Trophoblast cell (in vitro differentiated cells and primary cell): ENCODE measurements around the gene ABCA5.

Source experiments
- DNase-seq, 2 donors: peaks; one replicate each; pipeline ENCODE4 v3.0.0-alpha.2; 2016
- H2AFZ ChIP-seq: 2 replicates; pipeline ENCODE4 v1.6.1; 2013; ENCODE audit warnings: low read length, moderate library complexity, mild to moderate bottlenecking; ENCODE audit not compliant: insufficient read depth, poor library complexity
- H2AK5ac ChIP-seq: 2 replicates; pipeline ENCODE4 v1.6.1; 2013; ENCODE audit warnings: mild to moderate bottlenecking, low read length
- H2BK120ac ChIP-seq: 2 replicates; pipeline ENCODE4 v1.6.1; 2013; ENCODE audit warnings: low read length, mild to moderate bottlenecking, moderate library complexity; ENCODE audit not compliant: insufficient read depth, poor library complexity
- H2BK12ac ChIP-seq: 2 replicates; pipeline ENCODE4 v1.6.1; 2013; ENCODE audit warnings: mild to moderate bottlenecking, low read length, moderate library complexity
- H2BK5ac ChIP-seq: 2 replicates; pipeline ENCODE4 v1.6.1; 2013; ENCODE audit warnings: low read length, low read depth, moderate library complexity, mild to moderate bottlenecking; ENCODE audit not compliant: poor library complexity
- H3K14ac ChIP-seq: 2 replicates; pipeline ENCODE4 v1.6.1; 2013; ENCODE audit warnings: mild to moderate bottlenecking, low read length
- H3K18ac ChIP-seq: 2 replicates; pipeline ENCODE4 v1.6.1; 2013; ENCODE audit warnings: mild to moderate bottlenecking, low read length
- H3K23ac ChIP-seq: 2 replicates; pipeline ENCODE4 v1.6.1; 2013; ENCODE audit warnings: low read length
- H3K27ac ChIP-seq: 2 replicates; pipeline ENCODE4 v1.5.1; 2013; ENCODE audit warnings: low read depth, mild to moderate bottlenecking, inconsistent platforms, low read length, moderate library complexity
- H3K27me3 ChIP-seq: 2 replicates; pipeline ENCODE4 v1.6.1; 2013; ENCODE audit warnings: inconsistent platforms, mild to moderate bottlenecking, low read length, moderate library complexity; ENCODE audit not compliant: insufficient read depth
- H3K36me3 ChIP-seq, 2 experiments: 1 replicate in 1 of 2; 2 replicates in 1 of 2; pipeline ENCODE4 v1.6.1; 2013; ENCODE audit warnings: low read length in 2 of 2, mild to moderate bottlenecking in 2 of 2, moderate library complexity in 1 of 2; ENCODE audit not compliant: insufficient read depth in 2 of 2, control insufficient read depth in 1 of 2
- H3K4ac ChIP-seq: 2 replicates; pipeline ENCODE4 v1.6.1; 2013; ENCODE audit warnings: low read depth, mild to moderate bottlenecking, low read length, moderate library complexity
- H3K4me1 ChIP-seq, 2 experiments: 1 replicate in 1 of 2; 2 replicates in 1 of 2; pipeline ENCODE4 v1.6.1; 2013; ENCODE audit warnings: low read length in 2 of 2, mild to moderate bottlenecking in 2 of 2, moderate library complexity in 1 of 2; ENCODE audit not compliant: insufficient read depth in 2 of 2, control insufficient read depth in 1 of 2
- H3K4me2 ChIP-seq: 2 replicates; pipeline ENCODE4 v1.6.1; 2013; ENCODE audit warnings: inconsistent platforms, mild to moderate bottlenecking, low read length, moderate library complexity
- H3K4me3 ChIP-seq: 2 replicates; pipeline ENCODE4 v1.5.1; 2013; ENCODE audit warnings: mild to moderate bottlenecking, low read depth, low read length, inconsistent platforms
- H3K79me1 ChIP-seq: one replicate; pipeline ENCODE4 v1.6.1; 2013; ENCODE audit warnings: low read length
- H3K79me2 ChIP-seq: 2 replicates; pipeline ENCODE4 v1.6.1; 2013; ENCODE audit warnings: low read length, mild to moderate bottlenecking; ENCODE audit not compliant: control insufficient read depth, insufficient read depth, poor library complexity
- H3K9ac ChIP-seq: 2 replicates; pipeline ENCODE4 v1.6.1; 2013; ENCODE audit warnings: mild to moderate bottlenecking, low read length
- H3K9me3 ChIP-seq: 2 replicates; pipeline ENCODE4 v1.6.1; 2013; ENCODE audit warnings: low read depth, mild to moderate bottlenecking, control low read depth, inconsistent platforms, low read length; ENCODE audit not compliant: insufficient read depth
- H4K12ac ChIP-seq: 2 replicates; pipeline ENCODE4 v1.6.1; 2013; ENCODE audit warnings: low read depth, mild to moderate bottlenecking, low read length, moderate library complexity
- H4K8ac ChIP-seq: 2 replicates; pipeline ENCODE4 v1.6.1; 2013; ENCODE audit warnings: low read depth, mild to moderate bottlenecking, low read length, moderate library complexity
- H4K91ac ChIP-seq: one replicate; pipeline ENCODE4 v1.6.1; 2013; ENCODE audit warnings: low read depth, mild to moderate bottlenecking, low read length, moderate library complexity
- WGBS: extraction: QIAGEN DNeasy Blood & Tissue Kit; methylation state at CpG from one replicate; pipeline ENCODE4 v1.1.7; 2013; ENCODE audit warnings: missing lambda C conversion rate; ENCODE audit not compliant: insufficient read length, insufficient coverage; ENCODE audit errors: extremely low coverage; 5-methylcytosine and 5-hydroxymethylcytosine counted together

Gene ABCA5

DNA sequence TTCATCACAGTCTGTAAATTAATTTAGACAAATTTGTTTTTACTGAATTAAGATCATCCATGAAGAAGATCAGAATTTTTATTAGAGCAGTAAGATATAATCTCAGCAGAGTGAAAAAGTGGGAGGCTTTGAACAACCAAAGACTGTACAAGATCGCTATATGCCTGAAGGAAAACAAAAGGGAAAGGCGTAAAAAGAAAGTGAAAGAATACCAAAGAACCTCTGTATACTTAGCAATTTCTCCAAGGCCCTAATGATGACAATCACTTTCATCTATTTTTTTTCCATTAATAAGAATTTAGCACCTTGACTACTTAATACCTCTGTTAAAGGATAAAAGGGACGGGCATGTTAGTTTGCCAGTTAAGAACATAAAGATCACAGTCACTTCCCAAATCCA is 59.7 kb downstream of the ABCA5 start:
- Histone ChIP-seq H3K27me3 (no peaks in the 10 kb centered on the region), H2BK12ac (no peak overlapping the region), H2BK120ac (no peak overlapping the region), H3K9me3 (no peaks in the 10 kb centered on the region), H3K4me1 (no peaks in the 10 kb centered on the region), H3K4me2 (no peak overlapping the region), H3K4me3 (no peak overlapping the region), H4K91ac (no peak overlapping the region), H2AFZ (no peak overlapping the region), H3K9ac (no peak overlapping the region), H3K14ac (no peak overlapping the region), H3K18ac (no peak overlapping the region), H3K23ac (no peak overlapping the region), H3K79me1 (no peaks in the 10 kb centered on the region), H3K79me2 (no peaks in the 10 kb centered on the region), H4K8ac (no peak overlapping the region), H3K27ac (no peak overlapping the region), H2BK5ac (no peak overlapping the region), H3K36me3 (no peaks in the 10 kb centered on the region), H3K4ac (no peak overlapping the region), H4K12ac (no peak overlapping the region), H2AK5ac (no peak overlapping the region)
- no CpG with 5 or more reads among the region's 3 CpGs for WGBS
- no peak for DNase-seq

DNA sequence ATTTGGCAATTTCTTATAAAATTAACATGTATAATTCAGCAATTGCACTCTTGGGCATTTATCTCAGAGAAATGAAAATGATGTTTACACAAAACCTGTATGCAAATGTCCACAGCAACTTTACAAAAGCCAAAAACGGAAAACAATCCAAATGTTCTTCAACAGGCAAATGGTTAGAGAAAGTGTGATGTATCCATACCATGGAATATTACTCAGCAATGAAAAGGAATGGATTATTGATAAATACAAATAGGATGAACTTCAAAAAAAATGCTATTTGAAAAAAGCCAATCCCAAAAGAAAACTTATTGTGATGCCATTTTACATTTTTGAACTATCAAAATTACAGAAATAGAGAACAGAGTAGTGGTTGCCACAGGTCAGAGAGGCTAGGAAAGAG is 61.1 kb downstream of the ABCA5 start:
- H2AK5ac ChIP-seq = no peak overlapping the region
- no peak overlapping the region for H3K23ac ChIP-seq
- WGBS = no CpG with 5 or more reads among the region's 1 CpG
- no peaks in the 10 kb centered on the region for H3K4me1 ChIP-seq
- no peak overlapping the region for H4K8ac ChIP-seq
- no peak overlapping the region for H3K4me3 ChIP-seq
- H3K4ac ChIP-seq = no peak overlapping the region
- H3K9me3 ChIP-seq = no peaks in the 10 kb centered on the region
- H3K14ac ChIP-seq = no peak overlapping the region
- no peaks in the 10 kb centered on the region for H3K27me3 ChIP-seq
- no peak overlapping the region for H4K91ac ChIP-seq
- H3K27ac ChIP-seq = no peak overlapping the region
- H3K18ac ChIP-seq = no peak overlapping the region
- no peak for DNase-seq
- no peak overlapping the region for H3K4me2 ChIP-seq
- no peak overlapping the region for H2BK5ac ChIP-seq
- no peak overlapping the region for H2BK12ac ChIP-seq
- no peaks in the 10 kb centered on the region for H3K79me1 ChIP-seq
- H2AFZ ChIP-seq = no peak overlapping the region
- H3K79me2 ChIP-seq = no peaks in the 10 kb centered on the region
- no peak overlapping the region for H2BK120ac ChIP-seq
- H3K36me3 ChIP-seq = no peaks in the 10 kb centered on the region
- H3K9ac ChIP-seq = no peak overlapping the region
- no peak overlapping the region for H4K12ac ChIP-seq

DNA sequence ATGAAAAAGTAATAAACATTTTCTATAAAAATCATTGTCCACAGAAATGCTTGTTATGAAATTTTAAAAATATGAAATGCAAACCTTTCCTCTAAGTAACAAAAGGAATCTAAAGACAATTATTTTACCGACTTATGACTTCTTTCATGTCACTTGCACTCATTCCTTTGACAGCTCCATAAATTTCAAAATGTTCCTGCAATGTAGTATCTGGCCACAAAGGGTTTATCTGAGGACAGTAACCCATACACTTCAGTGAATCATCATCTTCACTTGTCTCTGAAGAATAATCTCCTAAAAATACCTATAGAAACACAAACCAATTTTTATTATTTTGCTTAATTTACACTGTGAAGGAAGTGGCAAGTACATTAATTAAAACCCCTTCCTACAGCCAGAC is 72.7 kb downstream of the ABCA5 start:
- no peak overlapping the region for H2AFZ ChIP-seq
- H4K8ac ChIP-seq = no peak overlapping the region
- no peaks in the 10 kb centered on the region for H3K79me1 ChIP-seq

DNA sequence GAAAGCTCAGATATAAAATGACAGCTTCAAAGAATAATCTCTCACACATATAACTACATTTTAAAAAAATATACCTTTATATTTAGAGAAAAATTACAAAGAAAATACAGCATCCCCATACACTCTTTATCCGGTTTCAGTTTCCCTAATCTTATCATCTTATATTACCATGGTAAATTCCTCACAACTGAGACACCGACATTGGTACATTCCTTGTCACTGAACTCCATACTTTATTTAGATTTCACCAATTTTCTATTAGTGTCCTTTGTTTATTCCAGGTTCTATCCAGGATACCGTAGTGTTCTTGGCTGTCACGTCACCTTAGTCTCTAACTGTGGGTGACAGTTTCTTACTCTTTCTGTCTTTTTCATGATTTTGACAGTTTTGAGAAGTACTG is 76.3 kb downstream of the ABCA5 start:
- Histone ChIP-seq H2AK5ac (no peak overlapping the region), H3K4me3 (no peak overlapping the region), H3K9me3 (no peaks in the 10 kb centered on the region), H4K91ac (no peak overlapping the region), H3K27ac (no peak overlapping the region), H3K14ac (no peak overlapping the region), H3K79me1 (no peaks in the 10 kb centered on the region), H3K18ac (no peak overlapping the region), H3K23ac (no peak overlapping the region), H3K4me2 (no peak overlapping the region), H4K12ac (no peak overlapping the region), H3K4me1 (no peaks in the 10 kb centered on the region), H3K9ac (no peak overlapping the region), H2BK5ac (no peak overlapping the region), H3K4ac (no peak overlapping the region), H2AFZ (no peak overlapping the region), H3K36me3 (no peaks in the 10 kb centered on the region), H3K27me3 (no peaks in the 10 kb centered on the region), H4K8ac (no peak overlapping the region), H3K79me2 (no peaks in the 10 kb centered on the region), H2BK12ac (no peak overlapping the region), H2BK120ac (no peak overlapping the region)
- no peak for DNase-seq
- WGBS = no CpG with 5 or more reads among the region's 4 CpGs

More for the DNA sequence above, 72.7 kb downstream of the ABCA5 start:
- H2BK12ac ChIP-seq = no peak overlapping the region
- H3K23ac ChIP-seq = no peak overlapping the region
- no peak overlapping the region for H3K4ac ChIP-seq
- no peak overlapping the region for H3K4me2 ChIP-seq
- H4K12ac ChIP-seq = no peak overlapping the region
- no CpG with 5 or more reads among the region's 1 CpG for WGBS
- H3K14ac ChIP-seq = no peak overlapping the region
- H3K4me1 ChIP-seq = no peaks in the 10 kb centered on the region
- H3K4me3 ChIP-seq = no peak overlapping the region
- no peaks in the 10 kb centered on the region for H3K27me3 ChIP-seq
- H3K18ac ChIP-seq = no peak overlapping the region
- H3K79me2 ChIP-seq = no peaks in the 10 kb centered on the region
- H2AK5ac ChIP-seq = no peak overlapping the region
- H2BK5ac ChIP-seq = no peak overlapping the region
- no peaks in the 10 kb centered on the region for H3K36me3 ChIP-seq
- H3K27ac ChIP-seq = no peak overlapping the region
- no peak overlapping the region for H3K9ac ChIP-seq
- no peak overlapping the region for H4K91ac ChIP-seq
- no peaks in the 10 kb centered on the region for H3K9me3 ChIP-seq
- DNase-seq = no peak
- no peak overlapping the region for H2BK120ac ChIP-seq
